Cardiac muscle cell (in vitro differentiated cells and primary cell): ENCODE measurements around the gene HAND2. TPM values are rescaled to one million over a fixed set of nuclear protein-coding genes. Genes with fewer than 3 reads are reported as not detected.

Source experiments
- DNase-seq, 2 donors: peaks; one replicate each; pipeline versions ENCODE4 v3.0.0 to v3.0.0-alpha.2; 2010 to 2017; ENCODE audit warnings: low read depth in 1 of 2, low spot score in 1 of 2
- H3K27ac ChIP-seq: fragments of 200-600 bp; sonication (generic); 2 replicates; pipeline ENCODE4 v1.5.1; 2016
- H3K27me3 ChIP-seq: fragments of 200-600 bp; sonication (generic); 2 replicates; pipeline ENCODE4 v1.6.0; 2016; ENCODE audit warnings: control low read depth
- H3K36me3 ChIP-seq: fragments of 200-600 bp; sonication (generic); 2 replicates; pipeline ENCODE4 v1.5.1; 2016; ENCODE audit warnings: control low read depth
- H3K4me1 ChIP-seq: fragments of 200-600 bp; sonication (generic); 2 replicates; pipeline ENCODE4 v1.8.1; 2017; ENCODE audit warnings: low read depth, mild to moderate bottlenecking, mixed run types
- H3K4me3 ChIP-seq: fragments of 200-600 bp; sonication (generic); 2 replicates; pipeline ENCODE4 v1.5.1; 2016; ENCODE audit warnings: mild to moderate bottlenecking
- H3K9me3 ChIP-seq: fragments of 200-600 bp; sonication (generic); 2 replicates; pipeline ENCODE4 v1.5.1; 2017; ENCODE audit warnings: low read depth, mild to moderate bottlenecking, control low read depth
- polyA plus RNA-seq: library from polyadenylated mRNA; unstranded; fragments of >200 nt; fragmentation: Nextera tagmentation; extraction: Ambion mirVana; gene quantifications from 2 replicates; pipeline ENCODE4 v1.2.1, GENCODE V29; 2016
- total RNA-seq: library from RNA; depleted of rRNA; stranded (reverse); fragments of >200 nt; gene quantifications from 2 replicates; pipeline ENCODE4 v1.2.3, GENCODE V29; 2016
- TF ChIP-seq, protein P1 (sequence below): IDR thresholded peaks from 2 replicates; pipeline ENCODE4 v1.5.1; 2012; ENCODE audit warnings: low read depth, mild to moderate bottlenecking, low read length

The HAND2 gene
- total and polyA plus RNA-seq, 2 experiments from 2014 or later, result 175 to 607 TPM

GRCh38 chr4:173513651-173514050 is 16.4 kb downstream of the HAND2 start:
- Histone ChIP-seq H3K36me3 (no peaks in the 10 kb centered on the region), H3K4me1 (peaks cover 7% of the 10 kb centered on the region), H3K9me3 (no peaks in the 10 kb centered on the region), H3K27ac (no peak overlapping the region), H3K27me3 (peaks cover 35% of the 10 kb centered on the region), H3K4me3 (no peak overlapping the region)
- DNase-seq, result no peak
- TF ChIP-seq, protein P1, sequence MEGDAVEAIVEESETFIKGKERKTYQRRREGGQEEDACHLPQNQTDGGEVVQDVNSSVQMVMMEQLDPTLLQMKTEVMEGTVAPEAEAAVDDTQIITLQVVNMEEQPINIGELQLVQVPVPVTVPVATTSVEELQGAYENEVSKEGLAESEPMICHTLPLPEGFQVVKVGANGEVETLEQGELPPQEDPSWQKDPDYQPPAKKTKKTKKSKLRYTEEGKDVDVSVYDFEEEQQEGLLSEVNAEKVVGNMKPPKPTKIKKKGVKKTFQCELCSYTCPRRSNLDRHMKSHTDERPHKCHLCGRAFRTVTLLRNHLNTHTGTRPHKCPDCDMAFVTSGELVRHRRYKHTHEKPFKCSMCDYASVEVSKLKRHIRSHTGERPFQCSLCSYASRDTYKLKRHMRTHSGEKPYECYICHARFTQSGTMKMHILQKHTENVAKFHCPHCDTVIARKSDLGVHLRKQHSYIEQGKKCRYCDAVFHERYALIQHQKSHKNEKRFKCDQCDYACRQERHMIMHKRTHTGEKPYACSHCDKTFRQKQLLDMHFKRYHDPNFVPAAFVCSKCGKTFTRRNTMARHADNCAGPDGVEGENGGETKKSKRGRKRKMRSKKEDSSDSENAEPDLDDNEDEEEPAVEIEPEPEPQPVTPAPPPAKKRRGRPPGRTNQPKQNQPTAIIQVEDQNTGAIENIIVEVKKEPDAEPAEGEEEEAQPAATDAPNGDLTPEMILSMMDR, result no peak

GRCh38 chr4:173511787-173512361 is 18.2 kb downstream of the HAND2 start:
- TF ChIP-seq, protein P1, result no peak
- Histone ChIP-seq H3K9me3 (no peaks in the 10 kb centered on the region), H3K27ac (no peak overlapping the region), H3K27me3 (peaks cover 37% of the 10 kb centered on the region), H3K4me3 (no peak overlapping the region), H3K4me1 (peaks cover 16% of the 10 kb centered on the region), H3K36me3 (no peaks in the 10 kb centered on the region)
- no peak for DNase-seq

- H3K36me3 ChIP-seq, result no peaks in the 10 kb centered on the region
- peak overlapping the region; percentile 80 for H3K27ac ChIP-seq
- DNase-seq, result peak; percentile 44 to 85
- TF ChIP-seq, protein P1, result no peak
- H3K4me1 ChIP-seq, result peaks cover 24% of the 10 kb centered on the region
- H3K27me3 ChIP-seq, result peaks cover 29% of the 10 kb centered on the region
- H3K4me3 ChIP-seq, result peak overlapping the region; percentile 27
- H3K9me3 ChIP-seq, result no peaks in the 10 kb centered on the region
These were observed 20.7 kb downstream of the HAND2 start for GRCh38 chr4:173509036-173510001.

DNA sequence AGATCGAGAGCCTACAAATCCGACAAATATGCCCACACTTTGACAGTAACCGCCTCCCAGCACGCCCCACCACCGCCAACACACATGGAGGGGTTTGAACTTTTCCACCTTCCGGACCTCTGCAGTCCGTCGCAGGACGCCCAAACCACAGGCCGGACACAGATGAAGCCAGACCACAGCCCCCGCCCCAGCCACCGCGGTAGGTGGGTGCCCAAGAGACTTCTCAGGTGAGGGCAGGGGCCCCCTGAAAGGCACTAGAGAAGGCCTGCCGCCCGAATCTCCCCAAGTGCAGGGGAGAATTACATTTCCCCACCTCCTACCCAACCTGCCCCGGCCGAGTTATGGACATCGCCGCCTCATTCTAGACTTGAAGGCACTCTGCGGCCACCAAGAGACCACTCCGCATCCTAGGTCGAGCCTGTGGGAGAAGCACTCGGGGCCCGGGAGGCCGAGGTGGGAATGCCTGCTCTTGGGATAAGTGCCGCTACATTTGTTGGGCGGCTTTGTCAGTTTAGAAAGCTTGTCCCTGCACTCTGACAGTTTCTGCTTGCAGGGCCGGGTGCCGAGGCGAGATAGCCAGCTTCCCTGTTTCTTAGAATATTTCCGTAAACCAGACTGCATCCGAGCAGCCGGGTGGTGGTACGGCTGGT is 21.5 kb downstream of the HAND2 start:
- Histone ChIP-seq H3K9me3 (no peaks in the 10 kb centered on the region), H3K4me1 (peaks cover 32% of the 10 kb centered on the region), H3K27ac (peak overlapping the region; percentile 80), H3K36me3 (no peaks in the 10 kb centered on the region), H3K27me3 (peaks cover 35% of the 10 kb centered on the region), H3K4me3 (peak overlapping the region; percentile 27)
- peak in 1 of 2 donors; percentile 59 for DNase-seq
- TF ChIP-seq, protein P1, result no peak

GRCh38 chr4:173507471-173508385 is 22.3 kb downstream of the HAND2 start:
- no peaks in the 10 kb centered on the region for H3K9me3 ChIP-seq
- H3K4me3 ChIP-seq, result peak overlapping the region; percentile 27
- H3K27ac ChIP-seq, result peak overlapping the region; percentile 80
- H3K36me3 ChIP-seq, result no peaks in the 10 kb centered on the region
- peaks cover 30% of the 10 kb centered on the region for H3K27me3 ChIP-seq
- TF ChIP-seq, protein P1, result no peak
- H3K4me1 ChIP-seq, result peaks cover 29% of the 10 kb centered on the region
- DNase-seq, result peak in 1 of 2 donors; percentile 50
